Measurements from ENCODE around the gene TSHZ2.
"Not testable (repeated sequence)": the region's sequence is repeated elsewhere in the genome, so short reads cannot be mapped to it uniquely, and the experiment has no call there.

TSHZ2 gene

GRCh38 chr20:53402233-53403005 lies 430.3 kb downstream of the TSHZ2 start:
- no peak for DNase-seq

- DNase-seq: no peak
Measured at GRCh38 chr20:53403029-53403428, 430.9 kb downstream of the TSHZ2 start.

- DNase-seq: no peak
Measured at GRCh38 chr20:53405139-53405538, 433.0 kb downstream of the TSHZ2 start.

GRCh38 chr20:53406580-53406979 lies 434.4 kb downstream of the TSHZ2 start:
- no peak for DNase-seq

GRCh38 chr20:53408691-53409446 lies 436.7 kb downstream of the TSHZ2 start:
- no peak for DNase-seq

GRCh38 chr20:53409447-53409717 lies 437.2 kb downstream of the TSHZ2 start:
- DNase-seq: no peak

- no peak for DNase-seq
Measured at GRCh38 chr20:53411129-53411528, 439.0 kb downstream of the TSHZ2 start.

GRCh38 chr20:53411891-53412290 lies 439.7 kb downstream of the TSHZ2 start:
- no peak for DNase-seq

- DNase-seq: no peak
Measured at GRCh38 chr20:53412577-53413185, 440.5 kb downstream of the TSHZ2 start.

- DNase-seq: no peak
Measured at GRCh38 chr20:53413186-53413631, 441.1 kb downstream of the TSHZ2 start.

- DNase-seq: not testable (repeated sequence)
Measured at GRCh38 chr20:53413845-53414244, 441.7 kb downstream of the TSHZ2 start.

- DNase-seq: no peak
Measured at GRCh38 chr20:53419693-53420460, 447.7 kb downstream of the TSHZ2 start.

GRCh38 chr20:53421343-53421742 lies 449.2 kb downstream of the TSHZ2 start:
- DNase-seq: no peak

- DNase-seq: no peak
Measured at GRCh38 chr20:53422039-53422438, 449.9 kb downstream of the TSHZ2 start.

- no peak for DNase-seq
Measured at GRCh38 chr20:53423587-53424146, 451.5 kb downstream of the TSHZ2 start.

- DNase-seq: no peak
Measured at GRCh38 chr20:53425481-53425880, 453.3 kb downstream of the TSHZ2 start.

GRCh38 chr20:53425941-53426340 lies 453.8 kb downstream of the TSHZ2 start:
- no peak for DNase-seq

GRCh38 chr20:53426766-53427312 lies 454.7 kb downstream of the TSHZ2 start:
- DNase-seq: no peak

- no peak for DNase-seq
Measured at GRCh38 chr20:53427951-53428350, 455.8 kb downstream of the TSHZ2 start.

- DNase-seq: no peak
Measured at GRCh38 chr20:53428588-53428987, 456.4 kb downstream of the TSHZ2 start.

GRCh38 chr20:53428996-53429395 lies 456.8 kb downstream of the TSHZ2 start:
- no peak for DNase-seq

GRCh38 chr20:53434662-53435061 lies 462.5 kb downstream of the TSHZ2 start:
- DNase-seq: no peak

- DNase-seq: not testable (repeated sequence)
Measured at GRCh38 chr20:53436927-53437326, 464.8 kb downstream of the TSHZ2 start.

Measured in NCI-H2081 treated with DMSO at 0.1 percent for 48 hours (cell line).